Neuronal stem cell (in vitro differentiated cells): ENCODE data around the gene MADD. TPM values are rescaled to one million over a fixed set of nuclear protein-coding genes. Genes with fewer than 3 reads are reported as not detected.

Source experiments
- DNase-seq: peaks from one replicate; pipeline ENCODE4 v3.0.0-alpha.2; 2013; ENCODE audit warnings: low spot score
- H2AFZ ChIP-seq: one replicate; pipeline ENCODE4 v1.6.1; 2013; ENCODE audit warnings: mild to moderate bottlenecking, low read length, inconsistent platforms
- H2AK5ac ChIP-seq: 2 replicates; pipeline ENCODE4 v1.6.1; 2013; ENCODE audit warnings: low read depth, mild to moderate bottlenecking, inconsistent platforms, low read length, moderate library complexity, mixed read lengths
- H2BK120ac ChIP-seq: 2 replicates; pipeline ENCODE4 v1.6.1; 2013; ENCODE audit warnings: low read depth, mild to moderate bottlenecking, inconsistent platforms, low read length, moderate library complexity, mixed read lengths
- H2BK12ac ChIP-seq: one replicate; pipeline ENCODE4 v1.6.1; 2013; ENCODE audit warnings: low read length, inconsistent platforms
- H2BK15ac ChIP-seq: 2 replicates; pipeline ENCODE4 v1.6.1; 2013; ENCODE audit warnings: mild to moderate bottlenecking, low read length, inconsistent platforms, mixed read lengths
- H2BK5ac ChIP-seq: one replicate; pipeline ENCODE4 v1.6.1; 2013; ENCODE audit warnings: inconsistent platforms, mild to moderate bottlenecking, low read length, moderate library complexity
- H3K14ac ChIP-seq: one replicate; pipeline ENCODE4 v1.6.1; 2013; ENCODE audit warnings: low read length, inconsistent platforms
- H3K18ac ChIP-seq: 2 replicates; pipeline ENCODE4 v1.6.1; 2013; ENCODE audit warnings: low read length, inconsistent platforms
- H3K23ac ChIP-seq: 2 replicates; pipeline ENCODE4 v1.6.1; 2013; ENCODE audit warnings: low read depth, mild to moderate bottlenecking, mixed read lengths, low read length, inconsistent platforms; ENCODE audit not compliant: poor library complexity
- H3K27ac ChIP-seq: replicated peaks from 3 replicates; pipeline ENCODE4 v1.5.1; 2013; ENCODE audit warnings: low read length, inconsistent platforms
- H3K27me3 ChIP-seq, 3 experiments: 2 replicates each; pipeline ENCODE4 v1.6.1; 2013; ENCODE audit warnings: low read length in 3 of 3, mild to moderate bottlenecking in 2 of 3, inconsistent platforms in 1 of 3, low read depth in 1 of 3, mixed read lengths in 1 of 3, moderate library complexity in 1 of 3; ENCODE audit not compliant: control insufficient read depth in 3 of 3, insufficient read depth in 3 of 3
- H3K36me3 ChIP-seq, 2 donors: replicated peaks in 1 of 2; 2 replicates each; pipeline ENCODE4 v1.6.1; 2013; ENCODE audit warnings: low read length in 2 of 2; ENCODE audit not compliant: control insufficient read depth in 2 of 2, insufficient read depth in 2 of 2
- H3K4ac ChIP-seq: 2 replicates; pipeline ENCODE4 v1.6.1; 2013; ENCODE audit warnings: inconsistent platforms, mild to moderate bottlenecking, low read length, moderate library complexity
- H3K4me1 ChIP-seq, 2 donors: 1 replicate in 1 of 2; 2 replicates in 1 of 2; pipeline ENCODE4 v1.6.1; 2013; ENCODE audit warnings: low read length in 2 of 2, low read depth in 1 of 2; ENCODE audit not compliant: control insufficient read depth in 2 of 2, insufficient read depth in 1 of 2
- H3K4me2 ChIP-seq: one replicate; pipeline ENCODE4 v1.6.1; 2013; ENCODE audit warnings: mild to moderate bottlenecking, low read length, inconsistent platforms; ENCODE audit not compliant: insufficient read depth, poor library complexity, severe bottlenecking
- H3K4me3 ChIP-seq, 2 donors: 2 replicates each; pipeline ENCODE4 v1.5.1; 2013; ENCODE audit warnings: low read length in 2 of 2, mild to moderate bottlenecking in 2 of 2, inconsistent platforms in 1 of 2, moderate library complexity in 1 of 2
- H3K79me1 ChIP-seq: one replicate; pipeline ENCODE4 v1.6.1; 2013; ENCODE audit warnings: low read depth, mild to moderate bottlenecking, inconsistent platforms, low read length, moderate library complexity
- H3K9ac ChIP-seq: one replicate; pipeline ENCODE4 v1.6.1; 2013; ENCODE audit warnings: mild to moderate bottlenecking, low read depth, low read length, inconsistent platforms; ENCODE audit not compliant: poor library complexity
- H3K9me3 ChIP-seq, 2 donors: replicated peaks in 1 of 2; 2 replicates each; pipeline versions ENCODE3 to v1.6.1; 2013; ENCODE audit warnings: low read length in 2 of 2, mild to moderate bottlenecking in 2 of 2, inconsistent platforms in 1 of 2, low read depth in 1 of 2, mixed read lengths in 1 of 2, moderate library complexity in 1 of 2; ENCODE audit not compliant: control insufficient read depth in 2 of 2, insufficient read depth in 1 of 2
- H4K8ac ChIP-seq: one replicate; pipeline ENCODE4 v1.6.1; 2013; ENCODE audit warnings: low read depth, mild to moderate bottlenecking, inconsistent platforms, low read length, moderate library complexity
- H4K91ac ChIP-seq: one replicate; pipeline ENCODE4 v1.6.1; 2013; ENCODE audit warnings: low read length, low read depth, mild to moderate bottlenecking, inconsistent platforms; ENCODE audit not compliant: poor library complexity
- whole genome bisulfite sequencing, 2 donors: extraction: QIAGEN DNeasy Blood & Tissue Kit; methylation state at CpG; one replicate each; pipeline ENCODE4 v1.1.7; 2013; ENCODE audit warnings: missing lambda C conversion rate in 2 of 2, mixed read lengths in 1 of 2; ENCODE audit not compliant: insufficient read length in 2 of 2, insufficient replicate concordance in 1 of 2; ENCODE audit errors: extremely low coverage in 2 of 2; 5-methylcytosine and 5-hydroxymethylcytosine counted together
- polyA plus RNA-seq, 2 experiments: library from polyadenylated mRNA; stranded (reverse); fragments of 200-250 nt; gene quantifications; one replicate each; pipeline ENCODE4 v1.2.3, GENCODE V29; 2013

Gene MADD
- 21.0 TPM for polyA plus RNA-seq (2013, experiment 1 of 2)
- 16.1 TPM for polyA plus RNA-seq (2013, experiment 2 of 2)

GRCh38 chr11:47269829-47270305 lies at the start of gene MADD:
Gene MADD, plus strand, starts transcription at chr11:47270133.
- H2AK5ac ChIP-seq, result no peak within 1 kb of the TSS

GRCh38 chr11:47220401-47220821 lies 49.5 kb upstream of the MADD start:
- Histone ChIP-seq H3K4me1 (peaks cover 8 to 11% of the 10 kb centered on the region in 2 donors), H3K9ac (no peak overlapping the region), H4K8ac (no peak overlapping the region), H2BK5ac (no peak overlapping the region), H2AK5ac (no peak overlapping the region), H3K4me3 (no peak overlapping the region), H3K4me2 (no peak overlapping the region), H3K14ac (no peak overlapping the region), H3K18ac (no peak overlapping the region), H2BK15ac (no peak overlapping the region), H2BK120ac (no peak overlapping the region), H3K79me1 (peaks cover 7% of the 10 kb centered on the region), H3K4ac (no peak overlapping the region), H3K9me3 (no peaks in the 10 kb centered on the region), H2BK12ac (no peak overlapping the region), H3K27me3 (no peaks in the 10 kb centered on the region), H3K36me3 (peaks cover 9 to 15% of the 10 kb centered on the region in 2 donors), H4K91ac (no peak overlapping the region), H3K27ac (no peak overlapping the region), H3K23ac (no peak overlapping the region), H2AFZ (no peak overlapping the region)
- WGBS, 2 donors, result no CpG with 5 or more reads among the region's 1 CpG
- no peak for DNase-seq

More at GRCh38 chr11:47269829-47270305, at the start of gene MADD:
- Histone ChIP-seq H3K14ac (no peak within 1 kb of the TSS), H3K36me3 (peaks cover 4 to 12% of the 10 kb centered on the region in 2 donors), H2BK12ac (no peak within 1 kb of the TSS), H3K9me3 (no peaks in the 10 kb centered on the region), H3K18ac (peak within 1 kb of the TSS; percentile 98), H3K4me2 (peak within 1 kb of the TSS; percentile 59), H4K91ac (no peak within 1 kb of the TSS), H3K9ac (peak within 1 kb of the TSS; percentile 88), H2AFZ (peak within 1 kb of the TSS; percentile 95), H3K79me1 (peaks cover 2% of the 10 kb centered on the region), H3K23ac (peak within 1 kb of the TSS; percentile 59), H3K4me3 (peak within 1 kb of the TSS; percentile 61 to 97), H2BK120ac (peak within 1 kb of the TSS; percentile 42), H3K27ac (peak within 1 kb of the TSS; percentile 98), H2BK15ac (no peak within 1 kb of the TSS), H3K27me3 (no peaks in the 10 kb centered on the region), H2BK5ac (peak within 1 kb of the TSS; percentile 48), H4K8ac (no peak within 1 kb of the TSS), H3K4ac (no peak within 1 kb of the TSS), H3K4me1 (peaks cover 19 to 31% of the 10 kb centered on the region in 2 donors)
- WGBS, 2 donors, result no CpG with 5 or more reads among the region's 57 CpGs
- peak; percentile 86 for DNase-seq

GRCh38 chr11:47222696-47223095 lies 47.2 kb upstream of the MADD start:
- Histone ChIP-seq H4K8ac (no peak overlapping the region), H3K36me3 (peaks cover 11 to 15% of the 10 kb centered on the region in 2 donors), H3K4ac (no peak overlapping the region), H2AFZ (no peak overlapping the region), H2BK120ac (no peak overlapping the region), H3K4me1 (peaks cover 0 to 10% of the 10 kb centered on the region in 2 donors), H3K23ac (no peak overlapping the region), H3K18ac (no peak overlapping the region), H3K4me3 (no peak overlapping the region), H4K91ac (no peak overlapping the region), H3K27ac (no peak overlapping the region), H3K9me3 (no peaks in the 10 kb centered on the region), H3K14ac (no peak overlapping the region), H2AK5ac (no peak overlapping the region), H2BK12ac (no peak overlapping the region), H3K4me2 (no peak overlapping the region), H3K79me1 (no peaks in the 10 kb centered on the region), H3K27me3 (no peaks in the 10 kb centered on the region), H2BK15ac (no peak overlapping the region), H2BK5ac (no peak overlapping the region), H3K9ac (no peak overlapping the region)
- WGBS, 2 donors, result no CpG with 5 or more reads among the region's 2 CpGs
- DNase-seq, result no peak

GRCh38 chr11:47225552-47226400 lies 44.2 kb upstream of the MADD start:
- H2AK5ac ChIP-seq, result no peak overlapping the region
- H3K27me3 ChIP-seq, result no peaks in the 10 kb centered on the region
- no peak overlapping the region for H3K27ac ChIP-seq
- no peak for DNase-seq
- no CpG with 5 or more reads among the region's 7 CpGs for WGBS, 2 donors
- no peak overlapping the region for H3K4me3 ChIP-seq
- H3K4me1 ChIP-seq, result no peaks in the 10 kb centered on the region
- no peak overlapping the region for H2BK5ac ChIP-seq
- H2BK12ac ChIP-seq, result no peak overlapping the region
- no peak overlapping the region for H3K23ac ChIP-seq
- H3K4ac ChIP-seq, result no peak overlapping the region
- no peak overlapping the region for H3K4me2 ChIP-seq
- no peak overlapping the region for H2BK15ac ChIP-seq
- peaks cover 3% of the 10 kb centered on the region for H3K79me1 ChIP-seq
- H2BK120ac ChIP-seq, result no peak overlapping the region
- H3K9me3 ChIP-seq, result no peaks in the 10 kb centered on the region
- H3K36me3 ChIP-seq, result peaks cover 13 to 15% of the 10 kb centered on the region in 2 donors
- no peak overlapping the region for H4K91ac ChIP-seq
- no peak overlapping the region for H4K8ac ChIP-seq
- no peak overlapping the region for H3K18ac ChIP-seq
- H2AFZ ChIP-seq, result no peak overlapping the region
- no peak overlapping the region for H3K9ac ChIP-seq
- H3K14ac ChIP-seq, result no peak overlapping the region
